Measurements from ENCODE around the gene HNRNPAB. TPM values are rescaled to one million over a fixed set of nuclear protein-coding genes. Genes with fewer than 3 reads are reported as not detected.
A peak's percentile ranks its signal among the peaks of the same experiment; 100 is the strongest.

HNRNPAB gene
- total RNA-seq, 1 experiment from 2014 or later = 408 TPM

DNA sequence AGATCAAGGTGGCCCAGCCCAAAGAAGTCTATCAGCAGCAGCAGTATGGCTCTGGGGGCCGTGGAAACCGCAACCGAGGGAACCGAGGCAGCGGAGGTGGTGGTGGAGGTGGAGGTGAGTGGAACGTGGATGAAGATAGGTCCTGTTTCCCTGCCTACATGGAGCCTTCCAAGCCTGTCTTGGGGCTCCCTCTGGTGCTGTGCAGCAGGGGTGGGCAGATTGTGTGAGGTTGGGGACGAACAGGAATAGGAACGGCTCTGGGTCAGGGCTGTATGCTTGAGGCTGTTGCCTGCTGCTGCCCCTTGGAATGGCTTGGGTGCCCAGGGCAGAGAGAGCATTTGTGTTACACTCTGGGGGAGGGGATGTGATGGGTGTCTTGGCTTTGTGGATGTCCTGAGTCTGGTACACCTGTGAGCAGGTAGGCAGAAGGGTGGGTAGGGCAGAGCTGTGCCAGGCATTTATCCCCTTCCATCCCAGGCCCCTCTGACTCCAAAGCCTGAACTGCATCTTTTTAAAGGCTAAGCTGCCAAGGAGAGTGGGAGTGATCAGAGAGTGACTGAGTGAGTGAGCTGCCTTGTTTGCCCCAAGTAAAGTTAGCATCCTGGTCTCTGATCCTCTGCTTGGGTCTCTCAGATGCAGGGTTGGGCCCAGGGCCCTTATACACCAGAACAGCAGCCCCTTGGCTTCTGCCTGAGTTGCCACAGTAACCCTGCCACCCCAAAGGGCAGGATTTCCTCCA lies 5.2 kb downstream of the HNRNPAB start:
- ChIA-PET POLR2A (ENCODE audit: low non-redundant PET) (interaction anchor here (0.6 kb wide), 1 partner anchor 42 kb away, joined by 3 read pairs; no protein-coding TSS in a partner anchor), CTCF (no interaction called here)
- no peak for DNase-seq (ENCODE audit: low spot score)
- Histone ChIP-seq H3K27ac (ENCODE audit: low read depth, low read length, poor library complexity, severe bottlenecking) (no peak overlapping the region), H3K27me3 (replicated peaks; ENCODE audit: insufficient read depth, low read depth, low read length, poor library complexity) (no peaks in the 10 kb centered on the region), H3K36me3 (ENCODE audit: insufficient read depth, low read length, poor library complexity, severe bottlenecking) (peaks cover 92% of the 10 kb centered on the region), H3K4me3 (ENCODE audit: low read depth, low read length, poor library complexity, severe bottlenecking) (no peak overlapping the region), H3K4me1 (ENCODE audit: insufficient read depth, low read length, poor library complexity, severe bottlenecking) (peaks cover 11% of the 10 kb centered on the region), H3K9me3 (ENCODE audit: low read depth, low read length, poor library complexity, severe bottlenecking) (no peaks in the 10 kb centered on the region)
- no TSS peak for BruUV-seq (replicated peaks)
- intact Hi-C loops (cut with micrococcal nuclease; ENCODE audit: unreplicated experiment) = no loop called here
- no peak for TF ChIP-seq CTCF (conservative IDR thresholded peaks at IDR 0.05; ENCODE audit: low read depth, low read length)
- TF ChIP-seq EZH2 (IDR thresholded peaks at IDR 0.05; ENCODE audit: borderline replicate concordance, low read depth, low read length, poor library complexity, severe bottlenecking) = no peak

DNA sequence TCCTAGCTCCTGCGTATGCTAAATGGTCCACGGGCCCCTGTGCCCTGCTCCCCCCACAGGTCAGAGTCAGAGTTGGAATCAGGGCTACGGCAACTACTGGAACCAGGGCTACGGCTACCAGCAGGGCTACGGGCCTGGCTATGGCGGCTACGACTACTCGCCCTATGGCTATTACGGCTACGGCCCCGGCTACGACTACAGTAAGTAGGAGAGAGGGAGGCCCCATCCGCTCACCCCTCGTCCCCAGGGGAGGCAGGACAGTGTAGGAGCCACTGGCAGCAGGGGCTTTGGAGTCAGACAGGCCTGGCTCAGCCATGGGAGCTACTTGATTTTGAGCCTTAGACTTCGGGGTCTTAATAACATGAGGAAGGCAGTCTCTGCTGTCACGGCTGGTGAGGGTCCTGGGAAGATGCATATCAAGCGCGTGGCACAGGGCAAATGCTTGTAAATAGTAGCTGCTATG lies 5.8 kb downstream of the HNRNPAB start:
- BruUV-seq (replicated peaks) = no TSS peak
- intact Hi-C loops (cut with micrococcal nuclease; ENCODE audit: unreplicated experiment) = no loop called here
- Histone ChIP-seq H3K4me3 (ENCODE audit: low read depth, low read length, poor library complexity, severe bottlenecking) (no peak overlapping the region), H3K36me3 (ENCODE audit: insufficient read depth, low read length, poor library complexity, severe bottlenecking) (peaks cover 93% of the 10 kb centered on the region), H3K9me3 (ENCODE audit: low read depth, low read length, poor library complexity, severe bottlenecking) (no peaks in the 10 kb centered on the region), H3K27me3 (replicated peaks; ENCODE audit: insufficient read depth, low read depth, low read length, poor library complexity) (no peaks in the 10 kb centered on the region), H3K27ac (ENCODE audit: low read depth, low read length, poor library complexity, severe bottlenecking) (no peak overlapping the region), H3K4me1 (ENCODE audit: insufficient read depth, low read length, poor library complexity, severe bottlenecking) (peaks cover 12% of the 10 kb centered on the region)
- ChIA-PET CTCF (no interaction called here), POLR2A (ENCODE audit: low non-redundant PET) (no interaction called here)
- TF ChIP-seq EZH2 (IDR thresholded peaks at IDR 0.05; ENCODE audit: borderline replicate concordance, low read depth, low read length, poor library complexity, severe bottlenecking) = no peak
- no peak for TF ChIP-seq CTCF (conservative IDR thresholded peaks at IDR 0.05; ENCODE audit: low read depth, low read length)
- no peak for DNase-seq (ENCODE audit: low spot score)

GRCh38 chr5:178210686-178211085 lies 6.4 kb downstream of the HNRNPAB start:
- POLR2A ChIA-PET (ENCODE audit: low non-redundant PET) = interaction anchor here (0.7 kb wide), 1 partner anchor 20 kb away, joined by 3 read pairs; no protein-coding TSS in a partner anchor
- H3K27me3 ChIP-seq (replicated peaks; ENCODE audit: insufficient read depth, low read depth, low read length, poor library complexity) = no peaks in the 10 kb centered on the region
- peaks cover 18% of the 10 kb centered on the region for H3K4me1 ChIP-seq (ENCODE audit: insufficient read depth, low read length, poor library complexity, severe bottlenecking)
- TSS peak; percentile 43 for BruUV-seq (replicated peaks)
- H3K4me3 ChIP-seq (ENCODE audit: low read depth, low read length, poor library complexity, severe bottlenecking) = no peak overlapping the region
- CTCF ChIA-PET = no interaction called here
- TF ChIP-seq EZH2 (IDR thresholded peaks at IDR 0.05; ENCODE audit: borderline replicate concordance, low read depth, low read length, poor library complexity, severe bottlenecking) (no peak), CTCF (conservative IDR thresholded peaks at IDR 0.05; ENCODE audit: low read depth, low read length) (no peak)
- DNase-seq (ENCODE audit: low spot score) = no peak
- no peaks in the 10 kb centered on the region for H3K9me3 ChIP-seq (ENCODE audit: low read depth, low read length, poor library complexity, severe bottlenecking)
- no peak overlapping the region for H3K27ac ChIP-seq (ENCODE audit: low read depth, low read length, poor library complexity, severe bottlenecking)
- intact Hi-C loops (cut with micrococcal nuclease; ENCODE audit: unreplicated experiment) = no loop called here
- peaks cover 94% of the 10 kb centered on the region for H3K36me3 ChIP-seq (ENCODE audit: insufficient read depth, low read length, poor library complexity, severe bottlenecking)

All from A673 (cell line).